K562 (cell line): ENCODE data around the gene PSMC3IP. TPM values are rescaled to one million over a fixed set of nuclear protein-coding genes. Genes with fewer than 3 reads are reported as not detected.

Experiments
- FOXA3 ChIP-seq, 2 experiments: fragments of 450-650 bp in 1 of 2; sonication (generic) in 1 of 2; formaldehyde crosslinking; IDR thresholded peaks in 1 of 2; conservative IDR thresholded peaks in 1 of 2; 2 replicates each; pipeline versions ENCODE4 v1.4.0 to v1.8.0; 2020 to 2022; ENCODE audit warnings: mild to moderate bottlenecking in 2 of 2, missing genetic modification reagents in 1 of 2
- LCOR ChIP-seq: sonication (generic); formaldehyde crosslinking; IDR thresholded peaks from 2 replicates; pipeline ENCODE4 v1.8.0; 2022; ENCODE audit warnings: mild to moderate bottlenecking, missing genetic modification reagents
- TSC22D4 ChIP-seq: fragments of 450-650 bp; IDR thresholded peaks from 2 replicates; pipeline ENCODE4 v1.6.1; 2016; ENCODE audit warnings: missing genetic modification characterization, missing biosample characterization, control low read depth
- ZNF436 ChIP-seq: fragments of 250-450, 450-650 bp; sonication (Bioruptor Pico); formaldehyde crosslinking; IDR thresholded peaks from 2 replicates; pipeline ENCODE4 v1.7.0; 2020; ENCODE audit warnings: mild to moderate bottlenecking
- ZNF445 ChIP-seq: fragments of 250-450 bp; sonication (Bioruptor Pico); IDR thresholded peaks from 2 replicates; pipeline ENCODE4 v1.4.0; 2020; ENCODE audit warnings: low read depth, mild to moderate bottlenecking, moderate library complexity
- polyA plus RNA-seq, 8 experiments: library from polyadenylated mRNA; depleted of rRNA in 4 of 8; stranded (reverse) in 5 of 8; unstranded in 3 of 8; fragments of >200 nt; fragmentation: Nextera tagmentation in 2 of 8; fragmentation: Illumina TruSeq in 1 of 8; extraction: Ambion mirVana in 2 of 8; extraction: Trizol in 1 of 8; gene quantifications; 2 replicates each; pipeline versions ENCODE4 v1.2.1 to v1.2.3, GENCODE V29; 2011 to 2014; ENCODE audit warnings: inconsistent platforms in 1 of 8, missing spikeins in 1 of 8
- total RNA-seq, 7 experiments: library from RNA; depleted of rRNA in 6 of 7; stranded (reverse); fragments of >200 nt in 6 of 7; fragmentation: Illumina TruSeq in 2 of 7; extraction: Trizol in 2 of 7; gene quantifications; 2 replicates each; pipeline versions ENCODE4 v1.2.1 to v1.2.3, GENCODE V29; 2011 to 2021; ENCODE audit warnings: low replicate concordance in 1 of 7
- TF ChIP-seq, protein P1 (sequence below), 2 experiments: fragments of 450-650 bp; IDR thresholded peaks; 2 replicates each; pipeline ENCODE4 v1.6.1; 2016
- TF ChIP-seq, protein P2 (sequence below): fragments of 450-650 bp; formaldehyde crosslinking; IDR thresholded peaks from 2 replicates; pipeline ENCODE4 v1.4.0; 2022; ENCODE audit warnings: mild to moderate bottlenecking, moderate library complexity
- TF ChIP-seq, protein P3 (sequence below), 2 experiments: fragments of 450-650 bp; formaldehyde crosslinking in 1 of 2; IDR thresholded peaks; 2 replicates each; pipeline versions ENCODE4 v1.4.0 to v1.6.1; 2014 to 2020; ENCODE audit warnings: mild to moderate bottlenecking in 2 of 2, borderline replicate concordance in 1 of 2, low read depth in 1 of 2

Gene PSMC3IP
- total and polyA plus RNA-seq, 9 of the 15 experiments (the other 6 are each of a cell fraction or from before 2014, with no cell fraction given) = 13.8 to 65.6 (median 32.8) TPM

DNA sequence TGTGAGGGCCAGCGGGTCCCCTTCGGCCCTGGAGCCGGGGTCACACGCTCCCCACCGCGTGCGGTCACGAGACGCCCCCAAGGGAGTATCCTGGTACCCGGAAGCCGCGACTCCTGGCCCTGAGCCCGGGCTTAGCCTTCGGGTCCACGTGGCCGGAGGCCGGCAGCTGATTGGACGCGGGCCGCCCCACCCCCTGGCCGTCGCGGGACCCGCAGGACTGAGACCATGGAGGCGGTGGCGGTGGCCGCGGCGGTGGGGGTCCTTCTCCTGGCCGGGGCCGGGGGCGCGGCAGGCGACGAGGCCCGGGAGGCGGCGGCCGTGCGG, 41.5 kb downstream of the PSMC3IP start, which contains the start of gene NAGLU (continued):
- no peak for TF ChIP-seq ZNF445 (CRISPR knock-in tag)
- TF ChIP-seq, protein P1, sequence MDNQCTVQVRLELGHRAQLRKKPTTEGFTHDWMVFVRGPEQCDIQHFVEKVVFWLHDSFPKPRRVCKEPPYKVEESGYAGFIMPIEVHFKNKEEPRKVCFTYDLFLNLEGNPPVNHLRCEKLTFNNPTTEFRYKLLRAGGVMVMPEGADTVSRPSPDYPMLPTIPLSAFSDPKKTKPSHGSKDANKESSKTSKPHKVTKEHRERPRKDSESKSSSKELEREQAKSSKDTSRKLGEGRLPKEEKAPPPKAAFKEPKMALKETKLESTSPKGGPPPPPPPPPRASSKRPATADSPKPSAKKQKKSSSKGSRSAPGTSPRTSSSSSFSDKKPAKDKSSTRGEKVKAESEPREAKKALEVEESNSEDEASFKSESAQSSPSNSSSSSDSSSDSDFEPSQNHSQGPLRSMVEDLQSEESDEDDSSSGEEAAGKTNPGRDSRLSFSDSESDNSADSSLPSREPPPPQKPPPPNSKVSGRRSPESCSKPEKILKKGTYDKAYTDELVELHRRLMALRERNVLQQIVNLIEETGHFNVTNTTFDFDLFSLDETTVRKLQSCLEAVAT (IDR thresholded peaks at IDR 0.05) = no peak
- TF ChIP-seq, protein P2, sequence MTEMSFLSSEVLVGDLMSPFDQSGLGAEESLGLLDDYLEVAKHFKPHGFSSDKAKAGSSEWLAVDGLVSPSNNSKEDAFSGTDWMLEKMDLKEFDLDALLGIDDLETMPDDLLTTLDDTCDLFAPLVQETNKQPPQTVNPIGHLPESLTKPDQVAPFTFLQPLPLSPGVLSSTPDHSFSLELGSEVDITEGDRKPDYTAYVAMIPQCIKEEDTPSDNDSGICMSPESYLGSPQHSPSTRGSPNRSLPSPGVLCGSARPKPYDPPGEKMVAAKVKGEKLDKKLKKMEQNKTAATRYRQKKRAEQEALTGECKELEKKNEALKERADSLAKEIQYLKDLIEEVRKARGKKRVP = no peak
- TF ChIP-seq, protein P3, sequence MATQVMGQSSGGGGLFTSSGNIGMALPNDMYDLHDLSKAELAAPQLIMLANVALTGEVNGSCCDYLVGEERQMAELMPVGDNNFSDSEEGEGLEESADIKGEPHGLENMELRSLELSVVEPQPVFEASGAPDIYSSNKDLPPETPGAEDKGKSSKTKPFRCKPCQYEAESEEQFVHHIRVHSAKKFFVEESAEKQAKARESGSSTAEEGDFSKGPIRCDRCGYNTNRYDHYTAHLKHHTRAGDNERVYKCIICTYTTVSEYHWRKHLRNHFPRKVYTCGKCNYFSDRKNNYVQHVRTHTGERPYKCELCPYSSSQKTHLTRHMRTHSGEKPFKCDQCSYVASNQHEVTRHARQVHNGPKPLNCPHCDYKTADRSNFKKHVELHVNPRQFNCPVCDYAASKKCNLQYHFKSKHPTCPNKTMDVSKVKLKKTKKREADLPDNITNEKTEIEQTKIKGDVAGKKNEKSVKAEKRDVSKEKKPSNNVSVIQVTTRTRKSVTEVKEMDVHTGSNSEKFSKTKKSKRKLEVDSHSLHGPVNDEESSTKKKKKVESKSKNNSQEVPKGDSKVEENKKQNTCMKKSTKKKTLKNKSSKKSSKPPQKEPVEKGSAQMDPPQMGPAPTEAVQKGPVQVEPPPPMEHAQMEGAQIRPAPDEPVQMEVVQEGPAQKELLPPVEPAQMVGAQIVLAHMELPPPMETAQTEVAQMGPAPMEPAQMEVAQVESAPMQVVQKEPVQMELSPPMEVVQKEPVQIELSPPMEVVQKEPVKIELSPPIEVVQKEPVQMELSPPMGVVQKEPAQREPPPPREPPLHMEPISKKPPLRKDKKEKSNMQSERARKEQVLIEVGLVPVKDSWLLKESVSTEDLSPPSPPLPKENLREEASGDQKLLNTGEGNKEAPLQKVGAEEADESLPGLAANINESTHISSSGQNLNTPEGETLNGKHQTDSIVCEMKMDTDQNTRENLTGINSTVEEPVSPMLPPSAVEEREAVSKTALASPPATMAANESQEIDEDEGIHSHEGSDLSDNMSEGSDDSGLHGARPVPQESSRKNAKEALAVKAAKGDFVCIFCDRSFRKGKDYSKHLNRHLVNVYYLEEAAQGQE (IDR thresholded peaks at IDR 0.05; ENCODE audit: borderline replicate concordance) = peak; percentile 70
- TF ChIP-seq, protein P3 (CRISPR knock-in tag; IDR thresholded peaks at IDR 0.05; ENCODE audit: low read depth) = no peak
- TF ChIP-seq ZNF436 (CRISPR knock-in tag) = no peak
- TF ChIP-seq LCOR (CRISPR knock-in tag) = no peak
- TF ChIP-seq TSC22D4 (tag) = no peak
- no peak for TF ChIP-seq FOXA3 (CRISPR knock-in tag; conservative IDR thresholded peaks at IDR 0.05 in 1 of 2, IDR thresholded peaks at IDR 0.05 in 1 of 2)
- TF ChIP-seq, all 486 proteins: peak for 74
